Measurements from ENCODE around the gene HSPB9. TPM values are rescaled to one million over a fixed set of nuclear protein-coding genes. Genes with fewer than 3 reads are reported as not detected.

HSPB9 gene
- total and polyA plus RNA-seq, 2 donors (not counting 3 experiments of a cell fraction or from before 2014, with no cell fraction given) = not detected

- TF ChIP-seq, protein P1, sequence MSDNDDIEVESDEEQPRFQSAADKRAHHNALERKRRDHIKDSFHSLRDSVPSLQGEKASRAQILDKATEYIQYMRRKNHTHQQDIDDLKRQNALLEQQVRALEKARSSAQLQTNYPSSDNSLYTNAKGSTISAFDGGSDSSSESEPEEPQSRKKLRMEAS (IDR thresholded peaks at IDR 0.05; ENCODE audit: insufficient read depth, insufficient read length) = peak; percentile 84
- TF ChIP-seq POLR2A (IDR thresholded peaks at IDR 0.05; ENCODE audit: low read depth, low read length) (peak; percentile 74), EZH2 (IDR thresholded peaks at IDR 0.05; ENCODE audit: borderline replicate concordance, low read depth, low read length, severe bottlenecking) (no peak), FOS (IDR thresholded peaks at IDR 0.05; ENCODE audit: borderline replicate concordance, insufficient read depth, low read length) (no peak), MYC (IDR thresholded peaks at IDR 0.05; ENCODE audit: low read depth, low read length) (no peak), CTCF (IDR thresholded peaks at IDR 0.05; ENCODE audit: extremely low read depth in 1 of 2, insufficient read depth in 1 of 2, low read depth in 1 of 2, low read length in 2 of 2) (no peak), GATA2 (IDR thresholded peaks at IDR 0.05; ENCODE audit: insufficient read depth, insufficient read length, low read depth, low read length) (no peak), POLR2AphosphoS5 (IDR thresholded peaks at IDR 0.05; ENCODE audit: insufficient read depth, low read depth, low read length) (peak; percentile 26), JUN (IDR thresholded peaks at IDR 0.05; ENCODE audit: borderline replicate concordance, insufficient read depth, insufficient read length, low read depth) (no peak)
- Histone ChIP-seq H3K9ac (replicated peaks; ENCODE audit: extremely low read depth, insufficient read depth, low read length) (peak within 1 kb of the TSS; percentile 42), H3K27me3 (ENCODE audit: control insufficient read depth in 2 of 2, insufficient read depth in 2 of 2, low read length in 2 of 2) (no peaks in the 10 kb centered on the region), H3K27ac (ENCODE audit: insufficient read depth, low read depth, low read length) (peak within 1 kb of the TSS; percentile 5), H3K4me1 (ENCODE audit: control insufficient read depth, extremely low read depth, insufficient read depth, low read length) (peaks cover 9% of the 10 kb centered on the region), H3K79me2 (ENCODE audit: control insufficient read depth, insufficient read depth, low read length) (no peaks in the 10 kb centered on the region), H2AFZ (ENCODE audit: low read depth, low read length) (peak within 1 kb of the TSS; percentile 66), H3K36me3 (ENCODE audit: control insufficient read depth in 2 of 2, extremely low read depth in 1 of 2, insufficient read depth in 2 of 2, low read length in 2 of 2) (no peaks in the 10 kb centered on the region), H3K9me3 (replicated peaks; ENCODE audit: control insufficient read depth, insufficient read depth, low read length) (no peaks in the 10 kb centered on the region), H3K4me3 (replicated peaks in 1 of 3; ENCODE audit: insufficient read depth in 1 of 3, low read depth in 1 of 3, low read length in 3 of 3) (peak within 1 kb of the TSS in 2 of 3 experiments; percentile 29 to 31), H4K20me1 (replicated peaks; ENCODE audit: control insufficient read depth, extremely low read depth, insufficient read depth, low read length) (no peaks in the 10 kb centered on the region), H3K9me1 (replicated peaks; ENCODE audit: control insufficient read depth, extremely low read depth, insufficient read depth, low read length) (no peaks in the 10 kb centered on the region), H3K4me2 (ENCODE audit: insufficient read depth, low read length) (peak within 1 kb of the TSS; percentile 53)
- CTCF ChIA-PET = interaction anchor here (0.6 to 2.2 kb wide), 11 partner anchors 11 to 153 kb away, joined by 3 to 13 read pairs (median 4); partner anchors contain the start of gene NKIRAS2
- no TSS peak for BruUV-seq (replicated peaks)
- POLR2A ChIA-PET = interaction anchor here (0.6 to 1.7 kb wide), 2 partner anchors 9 to 40 kb away, joined by 4 to 5 read pairs; no protein-coding TSS in a partner anchor
- intact Hi-C loops (cut with micrococcal nuclease) = loop anchor here (1.0 kb wide), 1 partner anchor 88 kb away; no protein-coding TSS in a partner anchor
- FAIRE-seq (peak; percentile 96), DNase-seq (ENCODE audit: low read depth, low spot score) (peak; percentile 88)
- dilution Hi-C loops (cut with MboI; ENCODE audit: extremely low pct_ligation_motif_present, low sequenced_read_pairs) = loop anchor here (25.0 kb wide), 1 partner anchor 150 kb away; the partner anchor contains the start of gene CNP
These were observed 9.9 kb upstream of the HSPB9 start, which contains the start of gene DHX58 for GRCh38 chr17:42112552-42113176. DHX58 (minus strand) TSS chr17:42112714; CDS start chr17:42111892, 822 bp downstream.
